HepG2 (cell line): ENCODE measurements around the gene FAM229B. TPM values are rescaled to one million over a fixed set of nuclear protein-coding genes. Genes with fewer than 3 reads are reported as not detected.
A peak's percentile ranks its signal among the peaks of the same experiment; 100 is the strongest.
"Not testable (repeated sequence)": the region's sequence is repeated elsewhere in the genome, so short reads cannot be mapped to it uniquely, and the experiment has no call there.

Source experiments
- ATAC-seq: fragments of 200-7000 bp; cut with Tn5 transposase; 3 replicates; pipeline ENCODE4 v1.9.1; 2020; ENCODE audit warnings: mild to moderate bottlenecking, moderate library complexity
- BruUV-seq: library from RNA; stranded (reverse); fragments of 400-500 nt; replicated peaks from 2 replicates; lab custom pipeline; 2021; lab: Mats Ljungman, UMichigan
- CTCF ChIA-PET: fragments of 300-600 bp; formaldehyde crosslinking; extraction: SDS; loops from one replicate; lab custom pipeline; 2021; ENCODE audit warnings: low total read pairs, inconsistent platforms, low intra/inter-chr PET ratio; lab: Yijun Ruan, JAX
- POLR2A ChIA-PET: fragments of 350-600 bp; sonication (Branson Sonifier 250); formaldehyde crosslinking; loops from one replicate; lab custom pipeline; 2020; ENCODE audit warnings: antibody characterized with exemption, inconsistent platforms; lab: Yijun Ruan, JAX
- DNase-seq: peaks from one replicate; pipeline ENCODE4 v3.0.0-alpha.2; 2015; ENCODE audit warnings: low spot score
- FAIRE-seq: peaks from 3 replicates; lab custom pipeline; 2011; peaks lifted over from hg19 to GRCh38; lab: Jason Lieb, UNC
- H2AFZ ChIP-seq: one replicate; pipeline ENCODE4 v1.6.1; 2011; ENCODE audit warnings: low read length, inconsistent platforms
- H3K27ac ChIP-seq: fragments of 300-600 bp; 3 replicates; pipeline ENCODE4 v1.8.0; 2011; ENCODE audit warnings: mixed run types, mild to moderate bottlenecking, mixed read lengths, low read length, inconsistent platforms; ENCODE audit not compliant: insufficient read depth; ENCODE audit errors: extremely low read length
- H3K27me3 ChIP-seq, 2 experiments: fragments of 200-600 bp in 1 of 2; 2 replicates in 1 of 2; 3 replicates in 1 of 2; pipeline versions ENCODE4 v1.6.0 to v1.8.0; 2011; ENCODE audit warnings: low read length in 2 of 2, mild to moderate bottlenecking in 2 of 2, moderate library complexity in 2 of 2, inconsistent platforms in 1 of 2; ENCODE audit not compliant: insufficient read depth in 2 of 2, control insufficient read depth in 1 of 2
- H3K36me3 ChIP-seq, 2 experiments: fragments of 200-600 bp in 1 of 2; replicated peaks in 1 of 2; 2 replicates in 1 of 2; 3 replicates in 1 of 2; pipeline versions ENCODE4 v1.5.1 to v1.8.0; 2011; ENCODE audit warnings: low read length in 2 of 2, inconsistent platforms in 1 of 2; ENCODE audit not compliant: insufficient read depth in 2 of 2, control insufficient read depth in 1 of 2
- H3K4me1 ChIP-seq: 2 replicates; pipeline ENCODE4 v1.5.1; 2012; ENCODE audit warnings: low read length, inconsistent platforms; ENCODE audit not compliant: insufficient read depth
- H3K4me2 ChIP-seq: 2 replicates; pipeline ENCODE4 v1.6.0; 2011; ENCODE audit warnings: low read depth, low read length, inconsistent platforms
- H3K4me3 ChIP-seq, 3 experiments: fragments of 200-600 bp in 1 of 3; sonication (generic), shearing (Covaris generic) in 1 of 3; replicated peaks in 1 of 3; 2 replicates each; pipeline ENCODE4 v1.5.1; 2011 to 2016; ENCODE audit warnings: low read length in 3 of 3, inconsistent platforms in 2 of 3, low read depth in 2 of 3, mild to moderate bottlenecking in 2 of 3, control low read depth in 1 of 3, mixed read lengths in 1 of 3; ENCODE audit not compliant: insufficient read depth in 1 of 3
- H3K79me2 ChIP-seq: one replicate; pipeline ENCODE4 v1.6.1; 2011; ENCODE audit warnings: low read length, inconsistent platforms; ENCODE audit not compliant: insufficient read depth
- H3K9ac ChIP-seq: 2 replicates; pipeline ENCODE4 v1.6.0; 2011; ENCODE audit warnings: mild to moderate bottlenecking, low read depth, low read length, inconsistent platforms; ENCODE audit not compliant: insufficient read depth
- H3K9me3 ChIP-seq: 2 replicates; pipeline ENCODE4 v1.5.1; 2012; ENCODE audit warnings: mild to moderate bottlenecking, low read length
- H4K20me1 ChIP-seq: 2 replicates; pipeline ENCODE4 v1.6.0; 2011; ENCODE audit warnings: inconsistent platforms, mild to moderate bottlenecking, low read length, moderate library complexity; ENCODE audit not compliant: insufficient read depth
- FOXO4 ChIP-seq: sonication (generic); formaldehyde crosslinking; conservative IDR thresholded peaks from 2 replicates; pipeline ENCODE4 v1.8.1; 2023; ENCODE audit warnings: missing genetic modification reagents
- GMEB1 ChIP-seq: sonication (generic); formaldehyde crosslinking; IDR thresholded peaks from 2 replicates; pipeline ENCODE4 v1.5.1; 2020; ENCODE audit warnings: missing genetic modification reagents, mild to moderate bottlenecking, borderline replicate concordance
- KDM1A ChIP-seq: IDR thresholded peaks from 2 replicates; pipeline ENCODE4 v1.6.1; 2016; ENCODE audit warnings: missing compliant biosample characterization
- LRRFIP1 ChIP-seq: sonication (generic); formaldehyde crosslinking; conservative IDR thresholded peaks from 2 replicates; pipeline ENCODE4 v1.4.0; 2020; ENCODE audit warnings: missing genetic modification reagents
- MAFF ChIP-seq: IDR thresholded peaks from 2 replicates; pipeline ENCODE4 v1.6.1; 2011; ENCODE audit warnings: low read depth, low read length, improper control_type of control experiment
- MAFK ChIP-seq, 2 experiments: IDR thresholded peaks in 1 of 2; conservative IDR thresholded peaks in 1 of 2; 2 replicates each; pipeline ENCODE4 v1.6.1; 2011; ENCODE audit warnings: improper control_type of control experiment in 2 of 2, low read length in 2 of 2
- PLRG1 ChIP-seq: fragments of 450-650 bp; conservative IDR thresholded peaks from 2 replicates; pipeline ENCODE4 v1.6.1; 2016
- ZNF124 ChIP-seq: sonication (generic); formaldehyde crosslinking; IDR thresholded peaks from 2 replicates; pipeline ENCODE4 v1.4.0; 2020; ENCODE audit warnings: missing genetic modification reagents
- WGBS: methylation state at CpG from one replicate; pipeline ENCODE4 v1.1.6; 2017; ENCODE audit warnings: low lambda C conversion rate; 5-methylcytosine and 5-hydroxymethylcytosine counted together
- in situ Hi-C: cut with HindIII; loops from 2 replicates; pipeline ENCODE4 v1.10.0; 2017; ENCODE audit warnings: low pct_unique_long_range_greater_than_20kb; ENCODE audit not compliant: extremely low pct_ligation_motif_present
- intact Hi-C: fragments of 100-400 bp; cut with micrococcal nuclease; formaldehyde crosslinking; loops from one replicate; pipeline ENCODE4 v1.10.0; 2022; ENCODE audit not compliant: unreplicated experiment
- polyA plus RNA-seq, 8 experiments: library from polyadenylated mRNA; depleted of rRNA in 3 of 8; stranded (reverse) in 7 of 8; unstranded in 1 of 8; fragments of >200 nt; fragmentation: Illumina TruSeq in 4 of 8; extraction: Trizol in 4 of 8; gene quantifications; 2 replicates each; pipeline versions ENCODE4 v1.2.1 to v1.2.3, GENCODE V29; 2011 to 2016; ENCODE audit warnings: low read depth in 4 of 8, missing spikeins in 1 of 8, mixed read lengths in 1 of 8; ENCODE audit not compliant: insufficient read depth in 1 of 8
- total RNA-seq, 5 experiments: library from RNA; depleted of rRNA; stranded (reverse); fragments of >200 nt; fragmentation: Illumina TruSeq; extraction: Trizol; gene quantifications; 2 replicates each; pipeline ENCODE4 v1.2.3, GENCODE V29; 2016; ENCODE audit warnings: low read depth in 1 of 5

FAM229B gene
- total and polyA plus RNA-seq, 2 of the 13 experiments (the other 11 are each of a cell fraction or from before 2014, with no cell fraction given), result 11.3 to 19.5 TPM

GRCh38 chr6:112050429-112050828, 37.0 kb upstream of the FAM229B start:
- H4K20me1 ChIP-seq, result no peaks in the 10 kb centered on the region
- H3K9me3 ChIP-seq, result no peaks in the 10 kb centered on the region
- no peak for FAIRE-seq
- WGBS, result 64% methylated on average over 5 of the region's 5 CpGs
- no peak overlapping the region for H2AFZ ChIP-seq
- CTCF ChIA-PET, result no interaction called here
- intact Hi-C loops, result no loop called here
- no peak overlapping the region for H3K4me2 ChIP-seq
- DNase-seq, result no peak
- H3K79me2 ChIP-seq, result no peaks in the 10 kb centered on the region
- H3K36me3 ChIP-seq, result no peaks in the 10 kb centered on the region
- no peak for TF ChIP-seq PLRG1
- TF ChIP-seq ZNF124 (CRISPR knock-in tag), result no peak
- TF ChIP-seq FOXO4 (CRISPR knock-in tag), result no peak
- no peak for TF ChIP-seq KDM1A
- TF ChIP-seq GMEB1, result no peak
- TF ChIP-seq LRRFIP1 (CRISPR knock-in tag), result no peak
- peak; percentile 22; the same call in 1 of the 2 replicates for TF ChIP-seq MAFF
- peak; percentile 51 to 58 for TF ChIP-seq MAFK (conservative IDR thresholded peaks at IDR 0.05 in 1 of 2, IDR thresholded peaks at IDR 0.05 in 1 of 2; ENCODE audit: low read length in 2 of 2)
- TF ChIP-seq, all 625 proteins: peak for 2
- BruUV-seq, result no TSS peak
- Histone ChIP-seq H3K27ac (no peak overlapping the region), H3K4me3 (no peak overlapping the region), H3K4me1 (peaks cover 18% of the 10 kb centered on the region; the same call in 1 of the 2 replicates), H3K27me3 (peaks cover 0 to 11% of the 10 kb centered on the region in 2 experiments; a peak in 2 of 5 replicates), H3K9ac (no peak overlapping the region)
- POLR2A ChIA-PET, result no interaction called here
- in situ Hi-C loops, result no loop called here
- no peak for ATAC-seq

DNA sequence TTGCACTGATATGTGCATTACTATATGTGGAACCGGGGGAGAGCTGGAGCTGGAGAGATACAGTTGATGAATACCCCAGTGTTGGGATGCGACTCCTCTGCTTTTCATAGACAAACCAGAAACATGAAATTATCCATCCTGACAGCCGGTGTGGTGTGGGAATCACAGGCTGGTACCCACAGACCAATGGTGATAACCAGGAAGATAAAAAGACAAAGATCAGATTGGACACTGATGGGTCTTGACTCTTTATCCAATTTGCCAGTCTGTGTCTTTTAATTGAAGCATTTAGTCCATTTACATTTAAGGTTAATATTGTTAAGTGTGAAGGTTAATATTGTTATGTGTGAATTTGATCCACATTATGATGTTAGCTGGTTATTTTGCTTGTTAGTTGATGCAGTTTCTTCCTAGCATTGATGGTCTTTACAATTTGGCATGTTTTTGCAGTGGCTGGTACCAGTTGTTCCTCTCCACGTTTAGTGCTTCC, 36.1 kb upstream of the FAM229B start:
- CTCF ChIA-PET, H3K4me2 ChIP-seq, H3K9ac ChIP-seq, H3K4me3 ChIP-seq, ATAC-seq, H3K79me2 ChIP-seq, in situ Hi-C loops, FAIRE-seq, H3K9me3 ChIP-seq, POLR2A ChIA-PET, H2AFZ ChIP-seq, intact Hi-C loops, H3K36me3 ChIP-seq, BruUV-seq, H3K27ac ChIP-seq, H4K20me1 ChIP-seq, DNase-seq: not testable (repeated sequence)
- Histone ChIP-seq H3K4me1 (peaks cover 18% of the 10 kb centered on the region; the same call in 1 of the 2 replicates), H3K27me3 (peaks cover 0 to 11% of the 10 kb centered on the region in 2 experiments; a peak in 2 of 5 replicates)
- 45% methylated on average over 4 of the region's 4 CpGs for WGBS
